Measurements from ENCODE around the gene DNAJB11.

DNA sequence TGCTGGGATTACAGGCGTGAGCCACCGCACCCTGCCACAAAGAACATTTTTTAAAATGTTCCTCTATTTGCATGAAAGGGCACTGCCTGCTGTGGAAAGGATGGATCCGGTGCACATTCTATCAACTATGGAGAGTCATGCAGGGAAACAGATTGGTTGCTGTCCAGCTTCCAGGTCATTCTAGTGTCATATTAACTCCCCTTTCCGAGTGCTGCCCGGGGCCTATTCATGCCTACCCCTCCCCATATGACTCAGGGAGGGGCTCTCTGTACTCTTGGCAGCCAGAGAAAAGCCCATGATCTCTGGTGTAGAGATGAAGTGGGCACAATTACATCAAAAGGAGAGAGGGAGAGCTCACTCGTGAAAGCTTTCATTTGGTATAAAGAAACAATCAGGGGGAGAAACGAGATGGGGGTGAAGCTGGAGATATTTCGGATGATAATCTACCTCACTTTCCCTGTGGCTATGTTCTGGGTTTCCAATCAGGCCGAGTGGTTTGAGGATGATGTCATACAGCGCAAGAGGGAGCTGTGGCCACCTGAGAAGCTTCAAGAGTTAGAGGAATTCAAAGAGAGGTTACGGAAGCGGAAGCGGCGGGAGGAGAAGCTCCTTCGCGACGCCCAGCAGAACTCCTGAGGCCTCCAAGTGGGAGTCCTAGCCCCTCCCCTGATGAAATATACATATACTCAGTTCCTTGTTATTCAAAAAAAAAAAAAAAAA is 26.2 kb downstream of the DNAJB11 start:
- TF ChIP-seq, protein P1, sequence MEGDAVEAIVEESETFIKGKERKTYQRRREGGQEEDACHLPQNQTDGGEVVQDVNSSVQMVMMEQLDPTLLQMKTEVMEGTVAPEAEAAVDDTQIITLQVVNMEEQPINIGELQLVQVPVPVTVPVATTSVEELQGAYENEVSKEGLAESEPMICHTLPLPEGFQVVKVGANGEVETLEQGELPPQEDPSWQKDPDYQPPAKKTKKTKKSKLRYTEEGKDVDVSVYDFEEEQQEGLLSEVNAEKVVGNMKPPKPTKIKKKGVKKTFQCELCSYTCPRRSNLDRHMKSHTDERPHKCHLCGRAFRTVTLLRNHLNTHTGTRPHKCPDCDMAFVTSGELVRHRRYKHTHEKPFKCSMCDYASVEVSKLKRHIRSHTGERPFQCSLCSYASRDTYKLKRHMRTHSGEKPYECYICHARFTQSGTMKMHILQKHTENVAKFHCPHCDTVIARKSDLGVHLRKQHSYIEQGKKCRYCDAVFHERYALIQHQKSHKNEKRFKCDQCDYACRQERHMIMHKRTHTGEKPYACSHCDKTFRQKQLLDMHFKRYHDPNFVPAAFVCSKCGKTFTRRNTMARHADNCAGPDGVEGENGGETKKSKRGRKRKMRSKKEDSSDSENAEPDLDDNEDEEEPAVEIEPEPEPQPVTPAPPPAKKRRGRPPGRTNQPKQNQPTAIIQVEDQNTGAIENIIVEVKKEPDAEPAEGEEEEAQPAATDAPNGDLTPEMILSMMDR (IDR thresholded peaks at IDR 0.05): no peak
- no peak for TF ChIP-seq POLR2A (IDR thresholded peaks at IDR 0.05)
